Neutrophil (primary cell): ENCODE data around the gene CDKAL1.
"Not testable (repeated sequence)": the region's sequence is repeated elsewhere in the genome, so short reads cannot be mapped to it uniquely, and the experiment has no call there.

Source experiments
- H3K27ac ChIP-seq: fragments of 200-600 bp; sonication (generic); 2 replicates; pipeline ENCODE4 v1.5.1; 2016; ENCODE audit warnings: mild to moderate bottlenecking, moderate library complexity
- H3K27me3 ChIP-seq: fragments of 200-600 bp; sonication (generic); 2 replicates; pipeline ENCODE4 v1.6.0; 2016; ENCODE audit warnings: mild to moderate bottlenecking
- H3K36me3 ChIP-seq: fragments of 200-600 bp; sonication (generic); 2 replicates; pipeline ENCODE4 v1.5.1; 2017
- H3K4me1 ChIP-seq, 2 experiments: fragments of 200-600 bp in 1 of 2; sonication (generic) in 1 of 2; 1 replicate in 1 of 2; 2 replicates in 1 of 2; pipeline versions ENCODE4 v1.5.1 to v1.6.1; 2013 to 2016; ENCODE audit warnings: low read depth in 1 of 2, low read length in 1 of 2, mild to moderate bottlenecking in 1 of 2, moderate library complexity in 1 of 2; ENCODE audit not compliant: control insufficient read depth in 1 of 2, insufficient read depth in 1 of 2
- H3K4me3 ChIP-seq, 2 experiments: fragments of 200-600 bp in 1 of 2; sonication (generic) in 1 of 2; 1 replicate in 1 of 2; 2 replicates in 1 of 2; pipeline ENCODE4 v1.5.1; 2013 to 2016; ENCODE audit warnings: low read depth in 1 of 2, low read length in 1 of 2, mild to moderate bottlenecking in 1 of 2, moderate library complexity in 1 of 2
- H3K9me3 ChIP-seq: fragments of 200-600 bp; sonication (generic); 2 replicates; pipeline ENCODE4 v1.5.1; 2016
- TF ChIP-seq, protein P1 (sequence below): fragments of 200-600 bp; sonication (generic); IDR thresholded peaks from 2 replicates; pipeline ENCODE4 v1.5.1; 2016; ENCODE audit warnings: antibody characterized with exemption

CDKAL1 gene

DNA sequence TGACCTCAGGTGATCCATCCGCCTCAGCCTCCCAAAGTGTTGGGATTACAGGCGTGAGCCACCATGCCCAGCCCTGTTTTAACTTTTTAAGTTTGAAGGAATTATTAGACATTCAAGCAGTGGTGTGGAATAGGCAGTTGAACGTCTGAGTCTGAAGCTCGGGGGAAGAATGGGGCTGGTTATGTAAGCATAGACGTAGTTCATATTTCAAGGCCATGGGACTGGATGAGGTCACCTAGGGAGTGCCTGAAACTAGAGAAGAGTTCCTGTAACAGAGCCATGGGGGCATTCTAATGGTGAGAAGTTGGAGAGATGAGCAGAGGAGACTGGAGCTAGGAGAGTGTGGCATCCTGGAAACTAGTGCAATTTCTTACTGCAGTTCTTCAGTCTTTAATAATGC, 6.4 kb downstream of the CDKAL1 start:
- Histone ChIP-seq H3K4me1 (no peaks in the 10 kb centered on the region), H3K4me3 (no peak overlapping the region), H3K9me3 (no peaks in the 10 kb centered on the region), H3K36me3 (peaks cover 10% of the 10 kb centered on the region), H3K27ac (no peak overlapping the region), H3K27me3 (no peaks in the 10 kb centered on the region)
- TF ChIP-seq, protein P1, sequence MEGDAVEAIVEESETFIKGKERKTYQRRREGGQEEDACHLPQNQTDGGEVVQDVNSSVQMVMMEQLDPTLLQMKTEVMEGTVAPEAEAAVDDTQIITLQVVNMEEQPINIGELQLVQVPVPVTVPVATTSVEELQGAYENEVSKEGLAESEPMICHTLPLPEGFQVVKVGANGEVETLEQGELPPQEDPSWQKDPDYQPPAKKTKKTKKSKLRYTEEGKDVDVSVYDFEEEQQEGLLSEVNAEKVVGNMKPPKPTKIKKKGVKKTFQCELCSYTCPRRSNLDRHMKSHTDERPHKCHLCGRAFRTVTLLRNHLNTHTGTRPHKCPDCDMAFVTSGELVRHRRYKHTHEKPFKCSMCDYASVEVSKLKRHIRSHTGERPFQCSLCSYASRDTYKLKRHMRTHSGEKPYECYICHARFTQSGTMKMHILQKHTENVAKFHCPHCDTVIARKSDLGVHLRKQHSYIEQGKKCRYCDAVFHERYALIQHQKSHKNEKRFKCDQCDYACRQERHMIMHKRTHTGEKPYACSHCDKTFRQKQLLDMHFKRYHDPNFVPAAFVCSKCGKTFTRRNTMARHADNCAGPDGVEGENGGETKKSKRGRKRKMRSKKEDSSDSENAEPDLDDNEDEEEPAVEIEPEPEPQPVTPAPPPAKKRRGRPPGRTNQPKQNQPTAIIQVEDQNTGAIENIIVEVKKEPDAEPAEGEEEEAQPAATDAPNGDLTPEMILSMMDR, result no peak

DNA sequence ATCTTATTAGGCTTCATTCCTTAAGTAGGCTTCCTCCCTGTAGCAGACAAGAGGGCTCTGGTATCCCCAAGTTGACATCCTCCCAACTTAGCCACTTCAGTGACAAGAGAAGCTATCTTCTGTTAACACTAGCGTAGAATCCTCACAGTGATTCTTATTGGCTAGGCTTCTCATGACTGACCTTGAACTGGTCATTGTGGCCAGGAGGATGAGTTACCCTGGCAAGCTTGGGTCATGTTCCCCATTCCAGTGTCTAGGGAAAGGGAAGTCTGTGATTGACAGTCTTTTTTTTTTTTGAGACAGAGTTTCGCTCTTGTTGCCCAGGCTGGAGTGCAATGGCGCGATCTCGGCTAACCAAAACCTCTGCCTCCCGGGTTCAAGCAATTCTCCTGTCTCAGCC, 7.1 kb downstream of the CDKAL1 start:
- Histone ChIP-seq H3K9me3 (no peaks in the 10 kb centered on the region), H3K4me3 (no peak overlapping the region), H3K36me3 (peaks cover 10% of the 10 kb centered on the region), H3K27ac (no peak overlapping the region), H3K27me3 (no peaks in the 10 kb centered on the region), H3K4me1 (no peaks in the 10 kb centered on the region)
- TF ChIP-seq, protein P1, result no peak

DNA sequence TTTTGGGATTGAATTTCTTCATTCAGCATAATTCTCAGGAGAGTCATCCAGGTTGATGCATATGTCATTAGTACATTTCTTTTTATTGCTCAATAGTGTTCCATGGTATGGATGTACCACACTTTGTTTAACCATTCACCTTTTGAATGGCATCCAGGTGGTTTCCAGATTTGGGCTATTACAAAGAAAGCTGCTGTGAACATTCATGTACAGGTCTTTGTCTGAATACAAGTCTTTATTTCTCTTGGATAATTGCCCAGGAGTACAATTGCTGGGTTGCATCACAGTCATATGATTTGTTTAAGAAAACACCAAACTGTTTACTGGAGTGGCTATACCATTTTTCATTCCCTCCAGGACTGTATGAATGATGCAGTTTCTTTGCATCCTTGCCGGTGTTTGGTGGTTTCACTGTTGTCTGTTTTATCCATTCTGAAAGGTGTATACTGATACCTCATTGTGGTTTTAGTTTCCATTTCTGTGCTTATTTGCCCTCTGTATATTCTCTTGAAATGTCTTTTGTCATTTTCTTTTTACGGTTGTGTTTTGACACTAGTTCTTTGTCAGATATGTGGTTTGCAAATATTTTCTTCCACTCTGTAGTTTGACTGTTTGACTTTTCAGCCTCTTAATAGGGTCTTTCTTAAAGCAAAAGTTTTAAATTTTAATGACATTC, 8.8 kb downstream of the CDKAL1 start:
- Histone ChIP-seq H3K27ac (no peak overlapping the region), H3K9me3 (no peaks in the 10 kb centered on the region), H3K4me3 (no peak overlapping the region), H3K27me3 (no peaks in the 10 kb centered on the region), H3K4me1 (no peaks in the 10 kb centered on the region), H3K36me3 (peaks cover 20% of the 10 kb centered on the region)
- TF ChIP-seq, protein P1, result no peak

DNA sequence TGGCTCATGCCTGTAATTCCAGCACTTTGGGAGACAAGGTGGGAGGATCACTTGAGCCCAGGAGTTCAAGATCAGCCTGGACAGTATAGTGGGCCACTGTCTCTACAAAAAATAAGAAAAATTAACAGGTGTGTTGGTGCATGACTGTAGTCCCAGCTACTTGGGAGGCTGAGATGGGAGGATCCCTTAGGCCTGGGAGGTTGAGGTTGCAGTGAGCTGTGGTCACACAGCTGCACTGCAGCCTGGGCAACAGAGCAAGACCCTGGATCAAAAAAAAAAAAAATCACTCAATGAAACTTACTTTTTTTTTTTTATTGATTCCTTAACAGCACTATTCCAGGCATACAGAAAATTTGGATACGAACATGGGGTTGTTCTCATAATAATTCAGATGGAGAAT, 14.0 kb downstream of the CDKAL1 start:
- Histone ChIP-seq H3K4me3 (no peak overlapping the region), H3K9me3 (no peaks in the 10 kb centered on the region), H3K27me3 (no peaks in the 10 kb centered on the region), H3K36me3 (peaks cover 13% of the 10 kb centered on the region), H3K27ac (no peak overlapping the region), H3K4me1 (no peaks in the 10 kb centered on the region)
- TF ChIP-seq, protein P1, result no peak

DNA sequence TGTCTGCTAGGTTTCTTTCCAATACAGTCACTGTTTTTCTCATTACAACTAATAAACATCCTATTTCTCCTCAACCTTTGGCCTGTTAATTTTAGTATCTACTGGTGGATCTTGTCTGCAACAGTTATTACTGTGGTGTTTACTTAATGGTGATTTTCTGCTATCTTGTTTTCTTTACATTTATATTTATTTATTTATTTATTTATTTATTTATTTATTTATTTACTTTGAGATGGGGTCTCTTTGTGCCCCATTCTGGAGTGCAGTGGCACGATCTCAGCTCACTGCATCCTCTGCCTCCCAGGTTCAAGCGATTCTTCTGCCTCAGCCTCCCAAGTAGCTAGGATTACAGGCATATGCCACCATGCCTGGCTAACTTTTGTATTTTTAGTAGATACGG, 15.1 kb downstream of the CDKAL1 start:
- H3K9me3 ChIP-seq, H3K4me1 ChIP-seq, H3K4me3 ChIP-seq, H3K27ac ChIP-seq, H3K27me3 ChIP-seq: not testable (repeated sequence)
- peaks cover 21% of the 10 kb centered on the region for H3K36me3 ChIP-seq

DNA sequence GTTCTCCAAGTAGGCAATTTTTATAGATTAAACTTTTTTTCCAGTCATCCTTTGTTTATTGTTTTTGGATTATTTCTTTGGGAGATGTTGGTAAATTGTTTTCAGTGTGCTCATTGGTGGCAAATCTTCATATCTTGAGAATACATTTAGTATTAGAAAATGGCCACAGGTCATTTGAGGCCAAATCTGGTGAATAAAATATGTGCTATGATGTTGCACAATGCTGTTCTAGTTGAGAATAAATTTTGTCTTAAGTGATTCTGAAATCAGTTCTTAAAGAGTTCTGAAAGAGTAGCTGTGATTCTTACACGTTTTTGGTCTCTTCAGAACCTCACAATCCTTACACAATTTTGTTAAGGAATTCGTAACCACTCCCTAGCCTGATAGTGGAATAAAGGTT, 20.1 kb downstream of the CDKAL1 start:
- H3K36me3 ChIP-seq, result peaks cover 12% of the 10 kb centered on the region
- no peak overlapping the region for H3K27ac ChIP-seq
- TF ChIP-seq, protein P1, result no peak
- no peaks in the 10 kb centered on the region for H3K27me3 ChIP-seq
- no peak overlapping the region for H3K4me3 ChIP-seq
- H3K9me3 ChIP-seq, result no peaks in the 10 kb centered on the region
- H3K4me1 ChIP-seq, result no peaks in the 10 kb centered on the region
